Urinary bladder (tissue), 4 donors: Measurements from ENCODE around the gene RCAN2. TPM values are rescaled to one million over a fixed set of nuclear protein-coding genes. Genes with fewer than 3 reads are reported as not detected.

Source experiments
- DNase-seq: peaks from one replicate; pipeline ENCODE4 v3.0.0-alpha.2; 2015; ENCODE audit errors: extremely low spot score
- H3K27ac ChIP-seq: one replicate; pipeline ENCODE4 v1.5.1; 2013; ENCODE audit warnings: low read depth, mild to moderate bottlenecking, moderate library complexity
- H3K36me3 ChIP-seq: one replicate; pipeline ENCODE4 v1.6.1; 2013; ENCODE audit warnings: mild to moderate bottlenecking, moderate library complexity; ENCODE audit not compliant: insufficient read depth
- H3K4me1 ChIP-seq: one replicate; pipeline ENCODE4 v1.6.1; 2013; ENCODE audit warnings: mild to moderate bottlenecking, moderate library complexity; ENCODE audit not compliant: insufficient read depth
- H3K4me3 ChIP-seq: one replicate; pipeline ENCODE4 v1.5.1; 2013; ENCODE audit warnings: low read depth, low read length
- WGBS: extraction: QIAGEN DNeasy Blood & Tissue Kit; methylation state at CpG from one replicate; pipeline ENCODE4 v1.1.7; 2013; 5-methylcytosine and 5-hydroxymethylcytosine counted together
- polyA plus RNA-seq: library from polyadenylated mRNA; stranded (reverse); fragments of 200-250 nt; gene quantifications from one replicate; pipeline ENCODE4 v1.2.3, GENCODE V29; 2013
- total RNA-seq: library from RNA; depleted of rRNA; stranded (reverse); fragments of >200 nt; gene quantifications from one replicate; pipeline ENCODE4 v1.2.3, GENCODE V29; 2014
- donor health status: healthy with polysubstance abuse.
- donor health status: healthy.

Gene RCAN2
- total and polyA plus RNA-seq, 2 donors, result 23.7 to 60.2 TPM

- 72% methylated on average over 5 of the region's 5 CpGs for WGBS
- no peak overlapping the region for H3K27ac ChIP-seq
- no peak overlapping the region for H3K4me3 ChIP-seq
- no peak for DNase-seq
- no peaks in the 10 kb centered on the region for H3K36me3 ChIP-seq
- no peaks in the 10 kb centered on the region for H3K4me1 ChIP-seq
Observed at GRCh38 chr6:46240866-46241565, 250.2 kb downstream of the RCAN2 start.

- no peak for DNase-seq
- no peaks in the 10 kb centered on the region for H3K4me1 ChIP-seq
- H3K36me3 ChIP-seq, result no peaks in the 10 kb centered on the region
- H3K27ac ChIP-seq, result no peak overlapping the region
- H3K4me3 ChIP-seq, result no peak overlapping the region
- 43% methylated on average over 1 of the region's 1 CpG for WGBS
Observed at GRCh38 chr6:46236752-46237151, 254.5 kb downstream of the RCAN2 start.

GRCh38 chr6:46235242-46235641 lies 256.0 kb downstream of the RCAN2 start:
- Histone ChIP-seq H3K36me3 (no peaks in the 10 kb centered on the region), H3K4me3 (no peak overlapping the region), H3K27ac (no peak overlapping the region), H3K4me1 (no peaks in the 10 kb centered on the region)
- WGBS, result 91% methylated on average over 3 of the region's 3 CpGs
- no peak for DNase-seq

- 92% methylated on average over 3 of the region's 3 CpGs for WGBS
- Histone ChIP-seq H3K27ac (no peak overlapping the region), H3K4me1 (no peaks in the 10 kb centered on the region), H3K36me3 (no peaks in the 10 kb centered on the region), H3K4me3 (no peak overlapping the region)
- DNase-seq, result no peak
Observed at GRCh38 chr6:46234700-46235099, 256.5 kb downstream of the RCAN2 start.

GRCh38 chr6:46234156-46234556 lies 257.1 kb downstream of the RCAN2 start:
- Histone ChIP-seq H3K27ac (no peak overlapping the region), H3K4me3 (no peak overlapping the region), H3K36me3 (no peaks in the 10 kb centered on the region), H3K4me1 (no peaks in the 10 kb centered on the region)
- 50% methylated on average over 2 of the region's 2 CpGs for WGBS
- no peak for DNase-seq

- 98% methylated on average over 3 of the region's 3 CpGs for WGBS
- H3K36me3 ChIP-seq, result no peaks in the 10 kb centered on the region
- no peak for DNase-seq
- H3K27ac ChIP-seq, result no peak overlapping the region
- no peak overlapping the region for H3K4me3 ChIP-seq
- H3K4me1 ChIP-seq, result no peaks in the 10 kb centered on the region
Observed at GRCh38 chr6:46233129-46233528, 258.1 kb downstream of the RCAN2 start.

- Histone ChIP-seq H3K4me1 (no peaks in the 10 kb centered on the region), H3K36me3 (peaks cover 2% of the 10 kb centered on the region), H3K4me3 (no peak overlapping the region), H3K27ac (no peak overlapping the region)
- no peak for DNase-seq
- WGBS, result 57% methylated on average over 1 of the region's 1 CpG
Observed at GRCh38 chr6:46222286-46222685, 269.0 kb downstream of the RCAN2 start.

GRCh38 chr6:46221222-46221793 lies 269.9 kb downstream of the RCAN2 start:
- Histone ChIP-seq H3K4me3 (no peak overlapping the region), H3K4me1 (no peaks in the 10 kb centered on the region), H3K27ac (no peak overlapping the region), H3K36me3 (peaks cover 2% of the 10 kb centered on the region)
- peak; percentile 36 for DNase-seq
- WGBS, result 50% methylated on average over 4 of the region's 4 CpGs

GRCh38 chr6:46220352-46221221 lies 270.7 kb downstream of the RCAN2 start:
- WGBS, result 73% methylated on average over 6 of the region's 6 CpGs
- Histone ChIP-seq H3K36me3 (peaks cover 2% of the 10 kb centered on the region), H3K27ac (no peak overlapping the region), H3K4me1 (no peaks in the 10 kb centered on the region), H3K4me3 (no peak overlapping the region)
- DNase-seq, result no peak

GRCh38 chr6:46219661-46220060 lies 271.6 kb downstream of the RCAN2 start:
- Histone ChIP-seq H3K4me1 (no peaks in the 10 kb centered on the region), H3K4me3 (no peak overlapping the region), H3K36me3 (peaks cover 2% of the 10 kb centered on the region), H3K27ac (no peak overlapping the region)
- DNase-seq, result no peak

- no peaks in the 10 kb centered on the region for H3K4me1 ChIP-seq
- peaks cover 2% of the 10 kb centered on the region for H3K36me3 ChIP-seq
- no peak overlapping the region for H3K27ac ChIP-seq
- no peak for DNase-seq
- WGBS, result 89% methylated on average over 2 of the region's 2 CpGs
- H3K4me3 ChIP-seq, result no peak overlapping the region
Observed at GRCh38 chr6:46218457-46218856, 272.8 kb downstream of the RCAN2 start.

- 73% methylated on average over 5 of the region's 5 CpGs for WGBS
- Histone ChIP-seq H3K4me3 (no peak overlapping the region), H3K36me3 (peaks cover 2% of the 10 kb centered on the region), H3K27ac (no peak overlapping the region), H3K4me1 (no peaks in the 10 kb centered on the region)
- DNase-seq, result no peak
Observed at GRCh38 chr6:46217671-46218131, 273.5 kb downstream of the RCAN2 start.

GRCh38 chr6:46216879-46217278 lies 274.4 kb downstream of the RCAN2 start:
- no peaks in the 10 kb centered on the region for H3K36me3 ChIP-seq
- no peak for DNase-seq
- no peak overlapping the region for H3K4me3 ChIP-seq
- H3K27ac ChIP-seq, result no peak overlapping the region
- no peaks in the 10 kb centered on the region for H3K4me1 ChIP-seq
- WGBS, result 97% methylated on average over 2 of the region's 2 CpGs

GRCh38 chr6:46215777-46216176 lies 275.5 kb downstream of the RCAN2 start:
- H3K36me3 ChIP-seq, result no peaks in the 10 kb centered on the region
- no peak overlapping the region for H3K27ac ChIP-seq
- DNase-seq, result no peak
- H3K4me1 ChIP-seq, result no peaks in the 10 kb centered on the region
- WGBS, result 87% methylated on average over 4 of the region's 4 CpGs
- H3K4me3 ChIP-seq, result no peak overlapping the region
